Lung (tissue), 12 donors: Measurements from ENCODE around the gene PCGF2. TPM values are rescaled to one million over a fixed set of nuclear protein-coding genes. Genes with fewer than 3 reads are reported as not detected.
A peak's percentile ranks its signal among the peaks of the same experiment; 100 is the strongest.

ENCODE experiments used
- ATAC-seq: fragments of 200-7000 bp; cut with Tn5 transposase; one replicate; pipeline ENCODE4 v1.9.1; 2020; ENCODE audit warnings: moderate number of reproducible peaks; ENCODE audit not compliant: insufficient read depth, low FRiP score
- DNase-seq, 3 donors: peaks; one replicate each; pipeline ENCODE4 v3.0.0-alpha.2; 2013 to 2017
- H3K27ac ChIP-seq, 2 donors: one replicate each; pipeline ENCODE4 v1.5.1; 2013; ENCODE audit warnings: mild to moderate bottlenecking in 2 of 2, moderate library complexity in 2 of 2, control low read depth in 1 of 2, inconsistent platforms in 1 of 2, low read depth in 1 of 2, low read length in 1 of 2
- H3K27me3 ChIP-seq, 3 donors: one replicate each; pipeline ENCODE4 v1.5.1; 2013; ENCODE audit warnings: low read length in 2 of 3; ENCODE audit not compliant: control insufficient read depth in 3 of 3, insufficient read depth in 3 of 3
- H3K36me3 ChIP-seq, 4 donors: one replicate each; pipeline ENCODE4 v1.5.1; 2013; ENCODE audit warnings: low read length in 4 of 4, mild to moderate bottlenecking in 1 of 4, moderate library complexity in 1 of 4; ENCODE audit not compliant: control insufficient read depth in 4 of 4, insufficient read depth in 4 of 4
- H3K4me1 ChIP-seq, 5 donors: one replicate each; pipeline ENCODE4 v1.5.1; 2013; ENCODE audit warnings: low read length in 5 of 5, mild to moderate bottlenecking in 2 of 5, moderate library complexity in 1 of 5; ENCODE audit not compliant: control insufficient read depth in 5 of 5, insufficient read depth in 5 of 5
- H3K4me3 ChIP-seq: one replicate; pipeline ENCODE4 v1.5.1; 2013; ENCODE audit warnings: mild to moderate bottlenecking, control low read depth, moderate library complexity
- H3K9ac ChIP-seq, 2 donors: one replicate each; pipeline ENCODE4 v1.5.1; 2013; ENCODE audit warnings: low read length in 2 of 2, control low read depth in 1 of 2; ENCODE audit not compliant: insufficient read depth in 1 of 2
- H3K9me3 ChIP-seq, 4 donors: one replicate each; pipeline ENCODE4 v1.5.1; 2013; ENCODE audit warnings: low read length in 3 of 4, mild to moderate bottlenecking in 1 of 4, moderate library complexity in 1 of 4; ENCODE audit not compliant: control insufficient read depth in 4 of 4, insufficient read depth in 3 of 4
- WGBS, 2 donors: extraction: QIAGEN DNeasy Blood & Tissue Kit; methylation state at CpG; one replicate each; pipeline ENCODE4 v1.1.7; 2013; 5-methylcytosine and 5-hydroxymethylcytosine counted together
- polyA plus RNA-seq, 2 donors: library from polyadenylated mRNA; stranded (reverse); fragments of 200-250 nt; gene quantifications; one replicate each; pipeline ENCODE4 v1.2.1, GENCODE V29; 2013
- total RNA-seq, 2 donors: library from RNA; depleted of rRNA in 1 of 2; stranded (reverse); fragments of >200 nt in 1 of 2; gene quantifications; one replicate each; pipeline ENCODE4 v1.2.1, GENCODE V29; 2014 to 2021
- TF ChIP-seq, protein P1 (sequence below): IDR thresholded peaks from 2 replicates; pipeline ENCODE4 v1.5.1; 2012; ENCODE audit warnings: mild to moderate bottlenecking; ENCODE audit errors: control extremely low read depth, extremely low read depth
- donor health status: control.
- donor health status: control.
- donor health status: Bipolar disorder and iron deficiency.
- donor health status: healthy.
- donor health status: DM: yes; HTN: yes; CAD: no.

The PCGF2 gene
- total and polyA plus RNA-seq, 4 donors = 17.1 to 61.4 (median 36.2) TPM

DNA sequence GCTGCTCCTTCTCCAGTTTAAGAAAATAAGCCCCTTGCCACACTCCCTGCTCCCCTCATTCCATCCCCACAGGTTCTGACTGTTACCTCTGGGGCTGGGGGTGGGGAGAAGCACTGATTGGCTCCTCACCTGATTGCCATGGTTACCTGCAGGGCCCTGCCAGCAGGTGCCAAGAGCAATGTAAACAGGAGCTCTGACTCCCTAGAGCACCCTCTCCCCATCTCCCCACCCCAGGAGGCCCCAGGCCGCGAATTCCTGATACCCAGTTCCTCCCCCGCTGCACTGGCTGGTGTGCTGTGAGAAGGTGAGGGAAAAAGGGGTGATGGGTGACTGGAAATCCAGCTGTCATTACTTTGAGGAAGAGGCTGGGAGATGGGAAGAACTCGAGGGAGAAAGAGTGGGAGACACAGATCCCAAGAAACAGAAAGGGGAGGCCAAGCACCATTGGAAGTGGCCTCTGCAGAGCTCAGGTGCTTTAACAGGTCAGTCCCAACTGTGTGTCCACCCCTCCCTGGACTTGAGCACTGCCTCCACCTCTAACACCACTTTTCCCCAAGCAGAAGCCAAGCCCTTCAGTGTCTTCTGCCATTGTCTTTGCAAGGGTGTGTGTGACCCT lies 4.5 kb downstream of the PCGF2 start:
- Histone ChIP-seq H3K9me3 (no peaks in the 10 kb centered on the region), H3K4me3 (no peak overlapping the region), H3K27me3 (no peaks in the 10 kb centered on the region), H3K27ac (peak overlapping the region in 1 of 2 donors; percentile 42), H3K36me3 (peaks cover 0 to 14% (median 10%) of the 10 kb centered on the region in 4 donors), H3K4me1 (peaks cover 9 to 62% (median 29%) of the 10 kb centered on the region in 5 donors), H3K9ac (peak overlapping the region in 1 of 2 donors; percentile 25)
- WGBS, 2 donors = 65 to 73% methylated on average over 4 of the region's 4 CpGs
- peak; percentile 64 to 84 (median 74) for DNase-seq
- ATAC-seq = no peak
- TF ChIP-seq, protein P1, sequence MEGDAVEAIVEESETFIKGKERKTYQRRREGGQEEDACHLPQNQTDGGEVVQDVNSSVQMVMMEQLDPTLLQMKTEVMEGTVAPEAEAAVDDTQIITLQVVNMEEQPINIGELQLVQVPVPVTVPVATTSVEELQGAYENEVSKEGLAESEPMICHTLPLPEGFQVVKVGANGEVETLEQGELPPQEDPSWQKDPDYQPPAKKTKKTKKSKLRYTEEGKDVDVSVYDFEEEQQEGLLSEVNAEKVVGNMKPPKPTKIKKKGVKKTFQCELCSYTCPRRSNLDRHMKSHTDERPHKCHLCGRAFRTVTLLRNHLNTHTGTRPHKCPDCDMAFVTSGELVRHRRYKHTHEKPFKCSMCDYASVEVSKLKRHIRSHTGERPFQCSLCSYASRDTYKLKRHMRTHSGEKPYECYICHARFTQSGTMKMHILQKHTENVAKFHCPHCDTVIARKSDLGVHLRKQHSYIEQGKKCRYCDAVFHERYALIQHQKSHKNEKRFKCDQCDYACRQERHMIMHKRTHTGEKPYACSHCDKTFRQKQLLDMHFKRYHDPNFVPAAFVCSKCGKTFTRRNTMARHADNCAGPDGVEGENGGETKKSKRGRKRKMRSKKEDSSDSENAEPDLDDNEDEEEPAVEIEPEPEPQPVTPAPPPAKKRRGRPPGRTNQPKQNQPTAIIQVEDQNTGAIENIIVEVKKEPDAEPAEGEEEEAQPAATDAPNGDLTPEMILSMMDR = no peak

DNA sequence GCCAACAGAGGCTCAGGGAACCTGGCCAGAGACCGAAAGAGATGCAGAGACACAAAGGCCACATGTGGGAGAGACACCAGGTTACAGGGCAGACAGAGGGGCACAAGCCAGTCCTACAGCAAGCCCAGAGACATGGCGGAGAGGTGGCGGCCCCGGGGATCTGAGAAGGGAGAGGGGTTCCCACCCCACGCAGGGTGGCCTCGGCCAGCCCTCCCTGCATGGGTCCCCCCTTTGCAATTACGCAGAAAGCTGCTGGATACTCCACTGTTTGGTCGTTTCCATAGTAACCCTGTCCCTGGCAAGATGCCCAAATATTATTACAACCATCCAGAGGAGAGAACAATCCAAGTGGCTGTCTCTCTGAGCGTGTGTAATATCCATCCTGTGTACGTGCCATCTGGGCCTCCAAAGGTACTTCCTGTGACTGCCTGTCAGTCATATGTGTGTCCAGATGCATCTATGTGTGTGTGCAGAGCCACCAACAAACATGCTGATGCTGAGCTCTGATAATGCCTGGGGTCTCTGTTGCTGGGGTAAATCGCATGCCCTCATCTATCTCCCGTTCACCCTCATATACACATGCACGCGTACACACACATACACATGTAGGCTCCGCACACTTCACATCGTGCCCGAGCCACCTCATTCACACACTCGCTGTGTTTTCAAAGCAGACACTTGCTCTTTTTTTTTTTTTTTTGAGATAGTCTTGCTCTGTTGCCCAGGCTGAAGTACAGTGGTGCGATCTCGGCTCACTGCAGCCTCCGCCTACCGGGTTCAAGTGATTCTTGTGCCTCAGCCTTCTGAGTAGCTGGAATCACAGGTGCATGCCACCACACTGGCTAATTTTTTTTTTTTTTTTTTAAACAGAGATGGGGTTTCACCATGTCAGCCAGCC lies 5.5 kb downstream of the PCGF2 start:
- DNase-seq = peak; percentile 96 to 100 (median 98)
- H3K36me3 ChIP-seq = peaks cover 0 to 22% (median 16%) of the 10 kb centered on the region in 4 donors
- peak overlapping the region; percentile 46 to 95 for H3K27ac ChIP-seq
- H3K9ac ChIP-seq = peak overlapping the region; percentile 7 to 74
- H3K9me3 ChIP-seq = no peaks in the 10 kb centered on the region
- TF ChIP-seq, protein P1 = no peak
- H3K4me1 ChIP-seq = peaks cover 9 to 58% (median 29%) of the 10 kb centered on the region in 5 donors
- no peaks in the 10 kb centered on the region for H3K27me3 ChIP-seq
- 39 to 67% methylated on average over 22 of the region's 22 CpGs for WGBS, 2 donors
- H3K4me3 ChIP-seq = no peak overlapping the region
- no peak for ATAC-seq

DNA sequence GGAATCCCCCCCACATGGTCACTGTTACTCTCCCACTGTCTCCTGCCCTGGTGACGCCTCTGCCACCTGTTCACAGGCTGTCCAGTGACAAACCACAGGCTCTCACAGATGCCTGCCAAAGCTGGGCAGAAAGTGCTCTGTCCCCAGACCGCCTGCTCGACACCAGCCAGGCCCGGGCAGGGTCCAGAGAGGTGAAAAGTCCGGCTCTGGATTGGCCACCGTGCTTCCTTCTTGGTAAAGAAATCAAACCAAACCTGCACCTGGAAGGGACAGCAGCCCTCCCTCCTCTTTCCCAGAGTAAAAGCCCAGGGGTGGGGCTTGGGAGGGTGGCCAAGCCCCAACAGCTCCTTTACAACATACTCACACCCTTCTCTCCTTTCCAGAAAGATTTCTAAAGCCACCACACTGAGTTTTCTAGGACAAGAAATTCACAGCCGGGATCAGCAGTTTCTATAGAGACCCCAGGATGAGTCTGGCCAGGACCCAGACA lies 6.2 kb downstream of the PCGF2 start:
- H3K27me3 ChIP-seq = no peaks in the 10 kb centered on the region
- H3K9me3 ChIP-seq = no peaks in the 10 kb centered on the region
- DNase-seq (peak in 2 of 3 donors; percentile 91), ATAC-seq (peak; percentile 6)
- WGBS, 2 donors = 47 to 63% methylated on average over 7 of the region's 7 CpGs
- H3K9ac ChIP-seq = peak overlapping the region; percentile 7 to 74
- TF ChIP-seq, protein P1 = no peak
- H3K4me3 ChIP-seq = no peak overlapping the region
- peaks cover 9 to 57% (median 29%) of the 10 kb centered on the region in 5 donors for H3K4me1 ChIP-seq
- H3K27ac ChIP-seq = peak overlapping the region; percentile 46 to 95
- peaks cover 0 to 27% (median 19%) of the 10 kb centered on the region in 4 donors for H3K36me3 ChIP-seq
